NT2/D1 (cell line): ENCODE data around the gene RASL10B.

ENCODE experiments used
- YY1 ChIP-seq: IDR thresholded peaks from 2 replicates; pipeline ENCODE4 v1.6.1; 2011; ENCODE audit not compliant: insufficient read length, insufficient read depth
- ZNF274 ChIP-seq: IDR thresholded peaks from 2 replicates; pipeline ENCODE4 v1.6.1; 2011; ENCODE audit warnings: mild to moderate bottlenecking, low read depth, low read length

DNA sequence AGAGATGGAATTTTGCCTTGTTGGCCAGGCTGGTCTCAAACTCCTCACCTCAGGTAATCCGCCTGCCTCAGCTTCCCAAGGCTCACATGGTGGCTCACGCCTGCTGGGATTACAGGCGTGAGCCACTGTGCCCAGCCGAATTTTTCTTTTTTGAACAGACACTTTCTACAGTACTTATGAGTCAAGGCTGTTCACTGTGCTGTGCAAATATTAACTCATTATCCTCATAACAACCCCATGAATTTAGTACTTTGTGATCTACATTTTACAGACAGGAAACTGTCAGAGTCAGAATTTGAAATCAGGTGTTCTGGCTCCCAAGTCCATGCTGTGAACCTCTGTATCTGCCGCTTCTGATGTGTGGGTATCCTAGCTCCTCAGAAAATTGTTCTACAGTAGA lies 25.7 kb upstream of the RASL10B start:
- no peak for TF ChIP-seq ZNF274
- TF ChIP-seq YY1: no peak
